GM23248 (cell line): ENCODE measurements around the gene THSD4. TPM values are rescaled to one million over a fixed set of nuclear protein-coding genes. Genes with fewer than 3 reads are reported as not detected.

Source experiments
- DNase-seq: peaks from one replicate; pipeline ENCODE4 v3.0.0-alpha.2; 2015
- H2AFZ ChIP-seq: fragments of 200-600 bp; sonication (generic); 2 replicates; pipeline ENCODE4 v1.6.1; 2016; ENCODE audit warnings: antibody characterized with exemption
- H3F3A ChIP-seq: fragments of 200-600 bp; sonication (generic); 2 replicates; pipeline ENCODE4 v1.6.1; 2016; ENCODE audit warnings: mild to moderate bottlenecking, antibody characterized with exemption, mixed run types; ENCODE audit not compliant: insufficient read depth
- H3K27ac ChIP-seq: fragments of 200-600 bp; sonication (generic); 2 replicates; pipeline ENCODE4 v1.5.1; 2016; ENCODE audit warnings: mild to moderate bottlenecking
- H3K27me3 ChIP-seq: fragments of 200-600 bp; sonication (generic); replicated peaks from 2 replicates; pipeline ENCODE4 v1.6.1; 2016; ENCODE audit warnings: mild to moderate bottlenecking; ENCODE audit not compliant: insufficient read depth
- H3K36me3 ChIP-seq: fragments of 200-600 bp; sonication (generic); 2 replicates; pipeline ENCODE4 v1.6.1; 2016; ENCODE audit warnings: low read depth, mild to moderate bottlenecking
- H3K4me1 ChIP-seq: fragments of 200-600 bp; sonication (generic); 2 replicates; pipeline ENCODE4 v1.6.1; 2016; ENCODE audit warnings: mild to moderate bottlenecking; ENCODE audit not compliant: insufficient read depth
- H3K4me2 ChIP-seq: fragments of 200-600 bp; sonication (generic); one replicate; pipeline ENCODE4 v1.6.1; 2016; ENCODE audit warnings: mild to moderate bottlenecking; ENCODE audit not compliant: unreplicated experiment
- H3K4me3 ChIP-seq: fragments of 200-600 bp; sonication (generic); 2 replicates; pipeline ENCODE4 v1.5.1; 2016; ENCODE audit warnings: mild to moderate bottlenecking
- H3K79me2 ChIP-seq: fragments of 200-600 bp; sonication (generic); 2 replicates; pipeline ENCODE4 v1.6.1; 2016; ENCODE audit warnings: mild to moderate bottlenecking; ENCODE audit not compliant: insufficient read depth
- H3K9ac ChIP-seq: fragments of 200-600 bp; sonication (generic); 2 replicates; pipeline ENCODE4 v1.6.1; 2016; ENCODE audit warnings: mild to moderate bottlenecking
- H3K9me2 ChIP-seq: fragments of 200-600 bp; sonication (generic); 2 replicates; pipeline ENCODE4 v1.6.1; 2016; ENCODE audit warnings: mixed run types, mild to moderate bottlenecking, moderate library complexity; ENCODE audit not compliant: insufficient read depth
- H3K9me3 ChIP-seq: fragments of 200-600 bp; sonication (generic); one replicate; pipeline ENCODE4 v1.6.1; 2017; ENCODE audit warnings: low read depth
- H4K20me1 ChIP-seq: fragments of 200-600 bp; sonication (generic); 2 replicates; pipeline ENCODE4 v1.6.0; 2016; ENCODE audit not compliant: insufficient read depth
- EZH2 ChIP-seq: fragments of 200-600 bp; sonication (generic); IDR thresholded peaks from 2 replicates; pipeline ENCODE4 v1.6.1; 2018; ENCODE audit warnings: antibody characterized with exemption, mild to moderate bottlenecking; ENCODE audit not compliant: insufficient read depth, poor library complexity, severe bottlenecking
- EZH2phosphoT487 ChIP-seq: fragments of 200-600 bp; sonication (generic); IDR thresholded peaks from 2 replicates; pipeline ENCODE4 v1.6.1; 2018; ENCODE audit warnings: antibody characterized with exemption, moderate library complexity, mild to moderate bottlenecking, low read depth; ENCODE audit not compliant: insufficient read depth
- WGBS, 2 experiments: methylation state at CpG; one replicate each; pipeline ENCODE4 v1.1.6; 2015 to 2017; ENCODE audit warnings: low lambda C conversion rate in 2 of 2, low coverage in 1 of 2; ENCODE audit errors: missing lambda C conversion rate in 2 of 2; 5-methylcytosine and 5-hydroxymethylcytosine counted together
- in situ Hi-C: fragments of 300-500 bp; cut with MboI; formaldehyde crosslinking; loops from 2 replicates; pipeline ENCODE4 v1.15.0; 2020
- polyA plus RNA-seq: library from polyadenylated mRNA; unstranded; fragments of >200 nt; fragmentation: Nextera tagmentation; extraction: Ambion mirVana; gene quantifications from 2 replicates; pipeline ENCODE4 v1.2.1, GENCODE V29; 2016
- total RNA-seq: library from RNA; depleted of rRNA; stranded (reverse); fragments of >200 nt; shearing (Covaris generic); gene quantifications from 2 replicates; pipeline ENCODE4 v1.2.3, GENCODE V29; 2014

The THSD4 gene
- total and polyA plus RNA-seq, 2 experiments from 2014 or later: 14.2 to 58.9 TPM

- Histone ChIP-seq H3K4me1 (peaks cover 5% of the 10 kb centered on the region), H4K20me1 (no peaks in the 10 kb centered on the region), H2AFZ (no peak overlapping the region), H3K4me3 (no peak overlapping the region), H3F3A (peaks cover 8% of the 10 kb centered on the region), H3K9me3 (no peaks in the 10 kb centered on the region), H3K36me3 (no peaks in the 10 kb centered on the region), H3K27me3 (no peaks in the 10 kb centered on the region), H3K9me2 (no peaks in the 10 kb centered on the region), H3K9ac (no peak overlapping the region), H3K79me2 (no peaks in the 10 kb centered on the region), H3K27ac (no peak overlapping the region), H3K4me2 (no peak overlapping the region)
- in situ Hi-C loops: no loop called here
- no peak for DNase-seq
- 95 to 96% methylated on average over 2 of the region's 2 CpGs for WGBS, 2 experiments
- TF ChIP-seq EZH2phosphoT487: no peak
- TF ChIP-seq EZH2: no peak
Measured at GRCh38 chr15:71785996-71786395, 670.7 kb downstream of the THSD4 start.

GRCh38 chr15:71786673-71787072 lies 671.4 kb downstream of the THSD4 start:
- H2AFZ ChIP-seq: no peak overlapping the region
- no peak overlapping the region for H3K9ac ChIP-seq
- H3K9me3 ChIP-seq: no peaks in the 10 kb centered on the region
- no peak for DNase-seq
- no peaks in the 10 kb centered on the region for H3K9me2 ChIP-seq
- TF ChIP-seq EZH2: no peak
- no peak for TF ChIP-seq EZH2phosphoT487
- in situ Hi-C loops: no loop called here
- no peak overlapping the region for H3K4me2 ChIP-seq
- WGBS, 2 experiments: 86 to 90% methylated on average over 5 to 7 of the region's 7 CpGs
- no peaks in the 10 kb centered on the region for H3K79me2 ChIP-seq
- peaks cover 4% of the 10 kb centered on the region for H3K4me1 ChIP-seq
- no peaks in the 10 kb centered on the region for H3K27me3 ChIP-seq
- no peaks in the 10 kb centered on the region for H4K20me1 ChIP-seq
- H3F3A ChIP-seq: peaks cover 9% of the 10 kb centered on the region; the same call in 1 of the 2 replicates
- H3K27ac ChIP-seq: no peak overlapping the region
- H3K36me3 ChIP-seq: no peaks in the 10 kb centered on the region
- H3K4me3 ChIP-seq: no peak overlapping the region

- Histone ChIP-seq H3K27ac (no peak overlapping the region), H3K9ac (no peak overlapping the region), H3F3A (peaks cover 19% of the 10 kb centered on the region; the same call in 1 of the 2 replicates), H3K4me3 (no peak overlapping the region), H3K79me2 (no peaks in the 10 kb centered on the region), H3K9me2 (no peaks in the 10 kb centered on the region), H4K20me1 (no peaks in the 10 kb centered on the region), H3K36me3 (no peaks in the 10 kb centered on the region), H3K27me3 (no peaks in the 10 kb centered on the region), H3K4me1 (peaks cover 13% of the 10 kb centered on the region), H3K4me2 (no peak overlapping the region), H3K9me3 (no peaks in the 10 kb centered on the region), H2AFZ (no peak overlapping the region)
- no peak for TF ChIP-seq EZH2phosphoT487
- DNase-seq: no peak
- WGBS, 2 experiments: 90 to 92% methylated on average over 14 to 15 of the region's 15 CpGs
- in situ Hi-C loops: no loop called here
Measured at GRCh38 chr15:71788646-71789579, 673.6 kb downstream of the THSD4 start.

- no peak for DNase-seq
- 89 to 94% methylated on average over 6 of the region's 6 CpGs for WGBS, 2 experiments
Measured at GRCh38 chr15:71789616-71790015, 674.3 kb downstream of the THSD4 start.

More at GRCh38 chr15:71789616-71790015, 674.3 kb downstream of the THSD4 start:
- Histone ChIP-seq H3K4me2 (no peak overlapping the region), H3K27ac (no peak overlapping the region), H3K9me2 (no peaks in the 10 kb centered on the region), H2AFZ (no peak overlapping the region), H3K36me3 (no peaks in the 10 kb centered on the region), H3K4me1 (peaks cover 13% of the 10 kb centered on the region), H3K9me3 (no peaks in the 10 kb centered on the region), H4K20me1 (no peaks in the 10 kb centered on the region), H3K4me3 (no peak overlapping the region), H3K9ac (no peak overlapping the region), H3K79me2 (no peaks in the 10 kb centered on the region), H3F3A (peaks cover 19% of the 10 kb centered on the region; the same call in 1 of the 2 replicates), H3K27me3 (no peaks in the 10 kb centered on the region)
- no peak for TF ChIP-seq EZH2phosphoT487
- TF ChIP-seq EZH2: no peak
- in situ Hi-C loops: no loop called here
